GM12878 (cell line): ENCODE data around the gene MAD1L1. TPM values are rescaled to one million over a fixed set of nuclear protein-coding genes. Genes with fewer than 3 reads are reported as not detected.

Source experiments
- ATAC-seq: fragments of 200-7000 bp; cut with Tn5 transposase; 3 replicates; pipeline ENCODE4 v1.9.1; 2020; ENCODE audit warnings: mild to moderate bottlenecking, moderate library complexity
- BruUV-seq: library from RNA; stranded (reverse); fragments of 400-500 nt; replicated peaks from 2 replicates; lab custom pipeline; 2021; lab: Mats Ljungman, UMichigan
- CTCF ChIA-PET: fragments of 300-600 bp; sonication (Branson Sonifier 250); formaldehyde crosslinking; extraction: SDS; loops from one replicate; lab custom pipeline; 2021; ENCODE audit warnings: inconsistent platforms; lab: Yijun Ruan, JAX
- POLR2A ChIA-PET: fragments of 350-600 bp; formaldehyde crosslinking; extraction: SDS; loops from one replicate; lab custom pipeline; 2021; ENCODE audit warnings: inconsistent platforms; lab: Charles Lee
- RAD21 ChIA-PET: fragments of 300-600 bp; sonication (Branson Sonifier 250); formaldehyde crosslinking; loops from one replicate; lab custom pipeline; 2023; ENCODE audit warnings: antibody characterized with exemption; ENCODE audit not compliant: unreplicated experiment; lab: Charles Lee
- SMC1A ChIA-PET: fragments of 300-600 bp; sonication (Branson Sonifier 250); formaldehyde crosslinking; loops from one replicate; lab custom pipeline; 2023; ENCODE audit not compliant: unreplicated experiment, uncharacterized antibody; lab: Charles Lee
- DNase-seq: peaks from one replicate; pipeline ENCODE4 v3.0.0-alpha.2; 2011; ENCODE audit warnings: low read depth, low spot score
- FAIRE-seq: peaks from 3 replicates; lab custom pipeline; 2011; peaks lifted over from hg19 to GRCh38; lab: Jason Lieb, UNC
- H2AFZ ChIP-seq: 2 replicates; pipeline ENCODE4 v1.6.0; 2011; ENCODE audit warnings: low read depth, low read length, control low read depth; ENCODE audit not compliant: control insufficient read depth
- H3K27ac ChIP-seq: 2 replicates; pipeline ENCODE4 v1.5.1; 2011; ENCODE audit warnings: control low read depth; ENCODE audit not compliant: control insufficient read depth, insufficient read depth
- H3K27me3 ChIP-seq, 2 experiments: replicated peaks in 1 of 2; 2 replicates each; pipeline versions ENCODE4 v1.6.0 to v1.6.1; 2011; ENCODE audit warnings: low read length in 1 of 2; ENCODE audit not compliant: control insufficient read depth in 2 of 2, insufficient read depth in 2 of 2
- H3K36me3 ChIP-seq, 2 experiments: 2 replicates each; pipeline ENCODE4 v1.5.1; 2011; ENCODE audit warnings: low read length in 1 of 2; ENCODE audit not compliant: control insufficient read depth in 2 of 2, insufficient read depth in 2 of 2
- H3K4me1 ChIP-seq: 2 replicates; pipeline ENCODE4 v1.6.1; 2011; ENCODE audit warnings: mild to moderate bottlenecking, low read length, moderate library complexity, mixed read lengths; ENCODE audit not compliant: control insufficient read depth, insufficient read depth
- H3K4me2 ChIP-seq: 2 replicates; pipeline ENCODE4 v1.6.0; 2011; ENCODE audit warnings: control low read depth; ENCODE audit not compliant: control insufficient read depth, insufficient read depth
- H3K4me3 ChIP-seq: fragments of 200-600 bp; sonication (generic); 2 replicates; pipeline ENCODE4 v1.5.1; 2016
- H3K79me2 ChIP-seq: 2 replicates; pipeline ENCODE4 v1.6.0; 2011; ENCODE audit warnings: low read length; ENCODE audit not compliant: control insufficient read depth, insufficient read depth
- H3K9ac ChIP-seq: 2 replicates; pipeline ENCODE4 v1.8.0; 2011; ENCODE audit warnings: low read length, control low read depth, mixed read lengths; ENCODE audit not compliant: control insufficient read depth, insufficient read depth
- H3K9me3 ChIP-seq: replicated peaks from 3 replicates; pipeline ENCODE4 v1.5.1; 2011; ENCODE audit warnings: mild to moderate bottlenecking, low read length; ENCODE audit not compliant: control insufficient read depth, insufficient read depth
- H4K20me1 ChIP-seq: 2 replicates; pipeline ENCODE4 v1.6.0; 2011; ENCODE audit not compliant: control insufficient read depth, insufficient read depth
- ASH2L ChIP-seq: fragments of 300-600, 200-600 bp; sonication (generic); IDR thresholded peaks from 2 replicates; pipeline ENCODE4 v1.6.1; 2017; ENCODE audit warnings: low read depth, mild to moderate bottlenecking, borderline replicate concordance
- BHLHE40 ChIP-seq, 2 experiments: fragments of 450-650 bp in 1 of 2; IDR thresholded peaks; 2 replicates each; pipeline ENCODE4 v1.6.1; 2011 to 2017; ENCODE audit warnings: low read depth in 2 of 2, borderline replicate concordance in 1 of 2, improper control_type of control experiment in 1 of 2, low read length in 1 of 2, mild to moderate bottlenecking in 1 of 2
- BMI1 ChIP-seq: fragments of 450-650 bp; IDR thresholded peaks from 2 replicates; pipeline ENCODE4 v1.6.1; 2016; ENCODE audit warnings: mild to moderate bottlenecking, moderate library complexity, borderline replicate concordance
- CHD2 ChIP-seq: IDR thresholded peaks from 2 replicates; pipeline ENCODE4 v1.6.1; 2011; ENCODE audit warnings: low read depth, low read length, improper control_type of control experiment, borderline replicate concordance
- FOXM1 ChIP-seq: IDR thresholded peaks from 2 replicates; pipeline ENCODE4 v1.6.1; 2012; ENCODE audit warnings: low read depth, mild to moderate bottlenecking, inconsistent platforms, low read length, moderate library complexity
- NFYA ChIP-seq: IDR thresholded peaks from 2 replicates; pipeline ENCODE4 v1.6.1; 2011; ENCODE audit warnings: low read depth, mild to moderate bottlenecking, low read length, improper control_type of control experiment, borderline replicate concordance
- NFYB ChIP-seq: IDR thresholded peaks from 2 replicates; pipeline ENCODE4 v1.6.1; 2011; ENCODE audit warnings: low read depth, mild to moderate bottlenecking, low read length, improper control_type of control experiment, moderate library complexity; ENCODE audit not compliant: insufficient read depth
- SIN3A ChIP-seq: IDR thresholded peaks from 2 replicates; pipeline ENCODE4 v1.6.1; 2012; ENCODE audit warnings: low read depth, low read length, improper control_type of control experiment
- TCF3 ChIP-seq: IDR thresholded peaks from 2 replicates; pipeline ENCODE4 v1.6.1; 2012; ENCODE audit warnings: low read depth, mild to moderate bottlenecking, low read length, borderline replicate concordance; ENCODE audit not compliant: insufficient read depth
- ZNF207 ChIP-seq: fragments of 450-650 bp; IDR thresholded peaks from 2 replicates; pipeline ENCODE4 v1.6.1; 2014; ENCODE audit warnings: antibody characterized with exemption, mild to moderate bottlenecking, borderline replicate concordance
- WGBS: methylation state at CpG from one replicate; pipeline ENCODE4 v1.1.6; 2016; ENCODE audit warnings: low lambda C conversion rate; ENCODE audit not compliant: insufficient replicate concordance, insufficient coverage; ENCODE audit errors: missing lambda C conversion rate; 5-methylcytosine and 5-hydroxymethylcytosine counted together
- in situ Hi-C: fragments of 300-500 bp; cut with MboI; formaldehyde crosslinking; loops from 9 replicates; pipeline ENCODE4 v1.14.3; 2018; ENCODE audit warnings: mixed read lengths
- intact Hi-C: fragments of 100-400 bp; cut with micrococcal nuclease; formaldehyde crosslinking; loops from one replicate; pipeline ENCODE4 v1.14.2; 2022; ENCODE audit not compliant: unreplicated experiment
- polyA plus RNA-seq, 11 experiments: library from polyadenylated mRNA; depleted of rRNA in 4 of 11; unstranded in 6 of 11; stranded (reverse) in 5 of 11; fragments of >200 nt; fragmentation: Nextera tagmentation in 4 of 11; fragmentation: Illumina TruSeq in 1 of 11; extraction: Ambion mirVana in 4 of 11; extraction: Trizol in 1 of 11; gene quantifications; 1 replicate in 1 of 11; 2 replicates in 10 of 11; pipeline versions ENCODE4 v1.2.1 to v1.2.3, GENCODE V29; 2011 to 2016; ENCODE audit warnings: inconsistent platforms in 2 of 11, missing spikeins in 2 of 11, low read depth in 1 of 11
- total RNA-seq, 4 experiments: library from RNA; depleted of rRNA in 3 of 4; stranded (reverse); fragments of >200 nt in 3 of 4; fragmentation: Illumina TruSeq in 1 of 4; extraction: Trizol in 1 of 4; gene quantifications; 2 replicates each; pipeline versions ENCODE4 v1.2.1 to v1.2.3, GENCODE V29; 2013 to 2021
- TF ChIP-seq, protein P1 (sequence below): fragments of 450-650 bp; formaldehyde crosslinking; IDR thresholded peaks from 2 replicates; pipeline ENCODE4 v1.4.0; 2020; ENCODE audit warnings: mild to moderate bottlenecking, moderate library complexity
- TF ChIP-seq, protein P2 (sequence below): IDR thresholded peaks from 2 replicates; pipeline ENCODE4 v1.6.1; 2012; ENCODE audit warnings: low read depth, low read length, improper control_type of control experiment

MAD1L1 gene
- total and polyA plus RNA-seq, 10 of the 15 experiments (the other 5 are each of a cell fraction or from before 2014, with no cell fraction given) = 2.2 to 76.8 (median 38.3) TPM

DNA sequence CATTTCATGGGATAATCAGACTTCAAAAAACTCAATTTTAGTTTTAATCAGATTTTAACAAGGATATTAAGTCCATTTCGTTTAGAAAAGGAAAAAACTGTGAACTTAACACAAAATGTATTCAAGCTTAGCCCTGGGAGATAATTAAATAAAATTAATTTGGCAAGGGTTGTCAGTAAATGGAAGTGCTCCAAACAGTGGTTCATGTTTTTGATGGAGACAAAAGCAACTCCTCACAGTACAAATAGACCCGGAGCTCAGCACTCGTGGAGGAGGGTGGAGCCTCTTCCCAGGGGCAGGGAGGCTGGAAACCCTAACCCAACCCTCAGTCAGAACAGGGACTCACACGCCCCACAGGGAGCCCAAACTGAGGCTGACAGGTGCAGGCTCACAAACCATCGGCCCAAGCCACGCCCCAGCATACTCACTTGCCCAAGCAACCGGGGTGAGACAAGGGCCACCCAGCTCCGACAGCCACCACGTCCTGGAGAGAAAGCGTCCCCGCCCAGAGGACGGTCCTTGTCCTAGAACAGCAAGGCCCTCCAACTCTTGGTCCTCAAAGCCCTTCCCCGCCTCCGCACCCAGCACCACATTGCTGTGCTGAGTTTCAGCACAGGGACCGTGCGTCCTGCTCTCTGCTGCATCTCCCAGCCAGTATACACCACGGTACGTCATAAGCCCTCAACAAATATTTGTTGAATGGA, 39.8 kb downstream of the MAD1L1 start (continued):
- TF ChIP-seq, protein P1, sequence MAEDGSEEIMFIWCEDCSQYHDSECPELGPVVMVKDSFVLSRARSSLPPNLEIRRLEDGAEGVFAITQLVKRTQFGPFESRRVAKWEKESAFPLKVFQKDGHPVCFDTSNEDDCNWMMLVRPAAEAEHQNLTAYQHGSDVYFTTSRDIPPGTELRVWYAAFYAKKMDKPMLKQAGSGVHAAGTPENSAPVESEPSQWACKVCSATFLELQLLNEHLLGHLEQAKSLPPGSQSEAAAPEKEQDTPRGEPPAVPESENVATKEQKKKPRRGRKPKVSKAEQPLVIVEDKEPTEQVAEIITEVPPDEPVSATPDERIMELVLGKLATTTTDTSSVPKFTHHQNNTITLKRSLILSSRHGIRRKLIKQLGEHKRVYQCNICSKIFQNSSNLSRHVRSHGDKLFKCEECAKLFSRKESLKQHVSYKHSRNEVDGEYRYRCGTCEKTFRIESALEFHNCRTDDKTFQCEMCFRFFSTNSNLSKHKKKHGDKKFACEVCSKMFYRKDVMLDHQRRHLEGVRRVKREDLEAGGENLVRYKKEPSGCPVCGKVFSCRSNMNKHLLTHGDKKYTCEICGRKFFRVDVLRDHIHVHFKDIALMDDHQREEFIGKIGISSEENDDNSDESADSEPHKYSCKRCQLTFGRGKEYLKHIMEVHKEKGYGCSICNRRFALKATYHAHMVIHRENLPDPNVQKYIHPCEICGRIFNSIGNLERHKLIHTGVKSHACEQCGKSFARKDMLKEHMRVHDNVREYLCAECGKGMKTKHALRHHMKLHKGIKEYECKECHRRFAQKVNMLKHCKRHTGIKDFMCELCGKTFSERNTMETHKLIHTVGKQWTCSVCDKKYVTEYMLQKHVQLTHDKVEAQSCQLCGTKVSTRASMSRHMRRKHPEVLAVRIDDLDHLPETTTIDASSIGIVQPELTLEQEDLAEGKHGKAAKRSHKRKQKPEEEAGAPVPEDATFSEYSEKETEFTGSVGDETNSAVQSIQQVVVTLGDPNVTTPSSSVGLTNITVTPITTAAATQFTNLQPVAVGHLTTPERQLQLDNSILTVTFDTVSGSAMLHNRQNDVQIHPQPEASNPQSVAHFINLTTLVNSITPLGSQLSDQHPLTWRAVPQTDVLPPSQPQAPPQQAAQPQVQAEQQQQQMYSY = no peak

DNA sequence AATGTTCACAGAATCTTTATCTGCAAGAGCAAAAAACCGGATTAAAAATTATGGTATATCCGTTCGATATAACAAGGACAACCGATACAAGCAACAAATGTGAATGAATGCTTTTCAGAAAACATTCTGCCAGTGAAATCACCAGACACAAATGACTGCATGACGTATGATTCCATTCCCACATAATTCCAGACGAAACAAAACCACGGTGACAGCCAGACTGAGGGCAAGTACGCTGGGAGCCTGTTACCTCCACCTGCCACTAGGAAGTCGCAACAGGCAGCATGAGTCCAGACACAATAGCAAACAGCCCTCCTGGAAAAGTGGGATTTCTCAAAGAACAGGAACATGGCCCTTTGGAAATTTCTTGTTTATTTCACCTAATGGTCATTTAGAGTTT, 41.7 kb downstream of the MAD1L1 start:
- 97% methylated on average over 9 of the region's 9 CpGs for WGBS
- Histone ChIP-seq H2AFZ (no peak overlapping the region), H3K9ac (no peak overlapping the region), H3K4me3 (no peak overlapping the region), H3K4me2 (no peak overlapping the region), H3K36me3 (peaks cover 7 to 9% of the 10 kb centered on the region in 2 experiments), H4K20me1 (no peaks in the 10 kb centered on the region), H3K4me1 (no peaks in the 10 kb centered on the region), H3K27me3 (no peaks in the 10 kb centered on the region), H3K27ac (no peak overlapping the region), H3K79me2 (no peaks in the 10 kb centered on the region), H3K9me3 (peaks cover 6% of the 10 kb centered on the region; the same call in 2 of the 3 replicates)
- ChIA-PET CTCF (no interaction called here), POLR2A (interaction anchor here (1.0 kb wide), 1 partner anchor 10 kb away, joined by 4 read pairs; no protein-coding TSS in a partner anchor), RAD21 (no interaction called here), SMC1A (no interaction called here)
- no peak for ATAC-seq
- TF ChIP-seq SIN3A (no peak), ASH2L (no peak), BMI1 (no peak), CHD2 (no peak), FOXM1 (no peak), NFYA (no peak), TCF3 (no peak), NFYB (no peak), BHLHE40 (IDR thresholded peaks at IDR 0.05; ENCODE audit: borderline replicate concordance in 1 of 2, low read depth in 2 of 2, low read length in 1 of 2) (no peak), ZNF207 (no peak)
- TF ChIP-seq, protein P2, sequence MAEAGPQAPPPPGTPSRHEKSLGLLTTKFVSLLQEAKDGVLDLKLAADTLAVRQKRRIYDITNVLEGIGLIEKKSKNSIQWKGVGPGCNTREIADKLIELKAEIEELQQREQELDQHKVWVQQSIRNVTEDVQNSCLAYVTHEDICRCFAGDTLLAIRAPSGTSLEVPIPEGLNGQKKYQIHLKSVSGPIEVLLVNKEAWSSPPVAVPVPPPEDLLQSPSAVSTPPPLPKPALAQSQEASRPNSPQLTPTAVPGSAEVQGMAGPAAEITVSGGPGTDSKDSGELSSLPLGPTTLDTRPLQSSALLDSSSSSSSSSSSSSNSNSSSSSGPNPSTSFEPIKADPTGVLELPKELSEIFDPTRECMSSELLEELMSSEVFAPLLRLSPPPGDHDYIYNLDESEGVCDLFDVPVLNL = no peak
- no peak for DNase-seq
- no peak for FAIRE-seq
- intact Hi-C loops (no loop called here), in situ Hi-C loops (no loop called here)
- BruUV-seq = no TSS peak
